ENCODE results near the gene LHFPL6.

LHFPL6 gene

GRCh38 chr13:39379667-39380655 lies 223.0 kb downstream of the LHFPL6 start:
- DNase-seq (ENCODE audit: low read depth) = no peak

GRCh38 chr13:39379118-39379517 lies 223.9 kb downstream of the LHFPL6 start:
- DNase-seq (ENCODE audit: low read depth) = no peak

GRCh38 chr13:39378306-39378705 lies 224.7 kb downstream of the LHFPL6 start:
- no peak for DNase-seq (ENCODE audit: low read depth)

- no peak for DNase-seq (ENCODE audit: low read depth)
Measured at GRCh38 chr13:39377699-39378098, 225.3 kb downstream of the LHFPL6 start.

- DNase-seq (ENCODE audit: low read depth) = no peak
Measured at GRCh38 chr13:39376076-39376475, 226.9 kb downstream of the LHFPL6 start.

GRCh38 chr13:39375601-39376000 lies 227.4 kb downstream of the LHFPL6 start:
- no peak for DNase-seq (ENCODE audit: low read depth)

GRCh38 chr13:39374741-39375189 lies 228.2 kb downstream of the LHFPL6 start:
- no peak for DNase-seq (ENCODE audit: low read depth)

GRCh38 chr13:39373145-39373544 lies 229.8 kb downstream of the LHFPL6 start:
- no peak for DNase-seq (ENCODE audit: low read depth)

GRCh38 chr13:39371706-39372105 lies 231.3 kb downstream of the LHFPL6 start:
- no peak for DNase-seq (ENCODE audit: low read depth)

- no peak for DNase-seq (ENCODE audit: low read depth)
Measured at GRCh38 chr13:39370554-39370953, 232.4 kb downstream of the LHFPL6 start.

- no peak for DNase-seq (ENCODE audit: low read depth)
Measured at GRCh38 chr13:39370048-39370447, 232.9 kb downstream of the LHFPL6 start.

GRCh38 chr13:39369161-39369890 lies 233.7 kb downstream of the LHFPL6 start:
- no peak for DNase-seq (ENCODE audit: low read depth)

- DNase-seq (ENCODE audit: low read depth) = no peak
Measured at GRCh38 chr13:39365879-39366278, 237.1 kb downstream of the LHFPL6 start.

- no peak for DNase-seq (ENCODE audit: low read depth)
Measured at GRCh38 chr13:39364947-39365468, 238.0 kb downstream of the LHFPL6 start.

GRCh38 chr13:39363382-39363772 lies 239.6 kb downstream of the LHFPL6 start:
- no peak for DNase-seq (ENCODE audit: low read depth)

GRCh38 chr13:39362652-39363381 lies 240.2 kb downstream of the LHFPL6 start:
- no peak for DNase-seq (ENCODE audit: low read depth)

- DNase-seq (ENCODE audit: low read depth) = no peak
Measured at GRCh38 chr13:39353988-39354387, 249.0 kb downstream of the LHFPL6 start.

- DNase-seq (ENCODE audit: low read depth) = no peak
Measured at GRCh38 chr13:39350461-39350881, 252.5 kb downstream of the LHFPL6 start.

GRCh38 chr13:39349391-39349960 lies 253.5 kb downstream of the LHFPL6 start:
- DNase-seq (ENCODE audit: low read depth) = no peak

GRCh38 chr13:39347926-39348901 lies 254.8 kb downstream of the LHFPL6 start:
- no peak for DNase-seq (ENCODE audit: low read depth)
